Measurements from ENCODE around the gene ADAMTSL2.

Gene ADAMTSL2

GRCh38 chr9:133536080-133536479 lies 1.6 kb downstream of the ADAMTSL2 start:
- DNase-seq, result no peak

- DNase-seq, result no peak
These were observed 2.0 kb downstream of the ADAMTSL2 start for GRCh38 chr9:133536536-133536935.

GRCh38 chr9:133537257-133537656 lies 2.8 kb downstream of the ADAMTSL2 start:
- no peak for DNase-seq

GRCh38 chr9:133538176-133538575 lies 3.7 kb downstream of the ADAMTSL2 start:
- no peak for DNase-seq

- no peak for DNase-seq
These were observed 4.6 kb downstream of the ADAMTSL2 start for GRCh38 chr9:133538851-133539833.

- DNase-seq, result no peak
These were observed 5.6 kb downstream of the ADAMTSL2 start for GRCh38 chr9:133539991-133540697.

GRCh38 chr9:133540698-133541025 lies 6.2 kb downstream of the ADAMTSL2 start:
- DNase-seq, result no peak

- DNase-seq, result no peak
These were observed 7.5 kb downstream of the ADAMTSL2 start for GRCh38 chr9:133542002-133542401.

- DNase-seq, result no peak
These were observed 9.4 kb downstream of the ADAMTSL2 start for GRCh38 chr9:133543772-133544467.

- DNase-seq, result no peak
These were observed 11.2 kb downstream of the ADAMTSL2 start for GRCh38 chr9:133545494-133546286.

GRCh38 chr9:133546287-133546680 lies 11.8 kb downstream of the ADAMTSL2 start:
- DNase-seq, result no peak

GRCh38 chr9:133547116-133547515 lies 12.6 kb downstream of the ADAMTSL2 start:
- no peak for DNase-seq

- DNase-seq, result no peak
These were observed 16.9 kb downstream of the ADAMTSL2 start for GRCh38 chr9:133551446-133551845.

GRCh38 chr9:133552236-133552635 lies 17.7 kb downstream of the ADAMTSL2 start:
- DNase-seq, result no peak

GRCh38 chr9:133553123-133553522 lies 18.6 kb downstream of the ADAMTSL2 start:
- no peak for DNase-seq

GRCh38 chr9:133553973-133554713 lies 19.6 kb downstream of the ADAMTSL2 start:
- no peak for DNase-seq

- DNase-seq, result no peak
These were observed 20.2 kb downstream of the ADAMTSL2 start for GRCh38 chr9:133554729-133555128.

GRCh38 chr9:133556354-133556753 lies 21.9 kb downstream of the ADAMTSL2 start:
- DNase-seq, result no peak

- DNase-seq, result no peak
These were observed 23.1 kb downstream of the ADAMTSL2 start for GRCh38 chr9:133557581-133557980.

- DNase-seq, result no peak
These were observed 24.0 kb downstream of the ADAMTSL2 start for GRCh38 chr9:133558191-133559126.

GRCh38 chr9:133560311-133560710 lies 25.8 kb downstream of the ADAMTSL2 start:
- no peak for DNase-seq

All from T-helper 9 cell (primary cell).